K562 (cell line): ENCODE data around the gene ASMTL. TPM values are rescaled to one million over a fixed set of nuclear protein-coding genes. Genes with fewer than 3 reads are reported as not detected.

Experiments
- ADNP ChIP-seq: fragments of 200-800 bp; sonication (Bioruptor generic); IDR thresholded peaks from 2 replicates; pipeline ENCODE4 v1.6.1; 2016; ENCODE audit warnings: missing genetic modification characterization, missing compliant biosample characterization
- E2F3 ChIP-seq: fragments of 250-450 bp; sonication (Bioruptor Pico); IDR thresholded peaks from 2 replicates; pipeline ENCODE4 v1.4.0; 2020; ENCODE audit warnings: mild to moderate bottlenecking
- HDAC8 ChIP-seq: fragments of 450-650 bp; IDR thresholded peaks from 2 replicates; pipeline ENCODE4 v1.6.1; 2016; ENCODE audit warnings: mild to moderate bottlenecking, missing genetic modification characterization, moderate library complexity, missing compliant biosample characterization
- KHSRP ChIP-seq: fragments of 450-650 bp; IDR thresholded peaks from 2 replicates; pipeline ENCODE4 v1.6.1; 2017
- L3MBTL2 ChIP-seq: fragments of 450-650 bp; IDR thresholded peaks from 2 replicates; pipeline ENCODE4 v1.6.1; 2016; ENCODE audit warnings: mild to moderate bottlenecking, moderate library complexity
- MAZ ChIP-seq, 2 experiments: fragments of 450-650 bp in 1 of 2; sonication (generic) in 1 of 2; formaldehyde crosslinking; IDR thresholded peaks in 1 of 2; conservative IDR thresholded peaks in 1 of 2; 2 replicates each; pipeline versions ENCODE4 v1.4.0 to v1.5.0; 2020; ENCODE audit warnings: mild to moderate bottlenecking in 1 of 2, missing genetic modification reagents in 1 of 2
- NCOA2 ChIP-seq, 2 experiments: fragments of 450-650 bp; IDR thresholded peaks; 2 replicates each; pipeline ENCODE4 v1.6.1; 2018; ENCODE audit warnings: mild to moderate bottlenecking in 2 of 2, moderate library complexity in 1 of 2; ENCODE audit not compliant: partially characterized antibody in 2 of 2
- SMARCA5 ChIP-seq: fragments of 450-650 bp; IDR thresholded peaks from 2 replicates; pipeline ENCODE4 v1.6.1; 2016
- ZFPM2 ChIP-seq: fragments of 250-450 bp; sonication (Bioruptor Pico); IDR thresholded peaks from 2 replicates; pipeline ENCODE4 v1.5.1; 2022; ENCODE audit warnings: mild to moderate bottlenecking
- ZNF217 ChIP-seq: sonication (generic); formaldehyde crosslinking; IDR thresholded peaks from 2 replicates; pipeline ENCODE4 v1.8.0; 2022; ENCODE audit warnings: mild to moderate bottlenecking, missing genetic modification reagents
- polyA plus RNA-seq, 8 experiments: library from polyadenylated mRNA; depleted of rRNA in 4 of 8; stranded (reverse) in 5 of 8; unstranded in 3 of 8; fragments of >200 nt; fragmentation: Nextera tagmentation in 2 of 8; fragmentation: Illumina TruSeq in 1 of 8; extraction: Ambion mirVana in 2 of 8; extraction: Trizol in 1 of 8; gene quantifications; 2 replicates each; pipeline versions ENCODE4 v1.2.1 to v1.2.3, GENCODE V29; 2011 to 2014; ENCODE audit warnings: inconsistent platforms in 1 of 8, missing spikeins in 1 of 8
- total RNA-seq, 7 experiments: library from RNA; depleted of rRNA in 6 of 7; stranded (reverse); fragments of >200 nt in 6 of 7; fragmentation: Illumina TruSeq in 2 of 7; extraction: Trizol in 2 of 7; gene quantifications; 2 replicates each; pipeline versions ENCODE4 v1.2.1 to v1.2.3, GENCODE V29; 2011 to 2021; ENCODE audit warnings: low replicate concordance in 1 of 7
- TF ChIP-seq, protein P1 (sequence below): fragments of 250-450 bp; sonication (Bioruptor Pico); IDR thresholded peaks from 2 replicates; pipeline ENCODE4 v1.5.0; 2021; ENCODE audit warnings: mild to moderate bottlenecking, moderate library complexity
- TF ChIP-seq, protein P2 (sequence below): sonication (generic); formaldehyde crosslinking; IDR thresholded peaks from 2 replicates; pipeline ENCODE4 v1.8.0; 2022; ENCODE audit warnings: mild to moderate bottlenecking, missing genetic modification reagents
- TF ChIP-seq, protein P3 (sequence below): sonication (generic); formaldehyde crosslinking; IDR thresholded peaks from 2 replicates; pipeline ENCODE4 v1.8.1; 2023; ENCODE audit warnings: mild to moderate bottlenecking, missing genetic modification reagents
- TF ChIP-seq, protein P4 (sequence below), 3 experiments: IDR thresholded peaks in 2 of 3; conservative IDR thresholded peaks in 1 of 3; 2 replicates each; pipeline ENCODE4 v1.5.1; 2011 to 2012; ENCODE audit warnings: low read length in 3 of 3, mild to moderate bottlenecking in 3 of 3, control low read depth in 2 of 3, improper control_type of control experiment in 1 of 3, inconsistent platforms in 1 of 3, low read depth in 1 of 3, mixed read lengths in 1 of 3, moderate library complexity in 1 of 3; ENCODE audit not compliant: insufficient read depth in 2 of 3
- TF ChIP-seq, protein P5 (sequence below): fragments of 250-450 bp; sonication (Bioruptor Pico); IDR thresholded peaks from 2 replicates; pipeline ENCODE4 v1.5.0; 2020; ENCODE audit warnings: mild to moderate bottlenecking, borderline replicate concordance

The ASMTL gene
- total and polyA plus RNA-seq, 9 of the 15 experiments (the other 6 are each of a cell fraction or from before 2014, with no cell fraction given) = 0.56 to 20.6 (median 7.6) TPM

DNA sequence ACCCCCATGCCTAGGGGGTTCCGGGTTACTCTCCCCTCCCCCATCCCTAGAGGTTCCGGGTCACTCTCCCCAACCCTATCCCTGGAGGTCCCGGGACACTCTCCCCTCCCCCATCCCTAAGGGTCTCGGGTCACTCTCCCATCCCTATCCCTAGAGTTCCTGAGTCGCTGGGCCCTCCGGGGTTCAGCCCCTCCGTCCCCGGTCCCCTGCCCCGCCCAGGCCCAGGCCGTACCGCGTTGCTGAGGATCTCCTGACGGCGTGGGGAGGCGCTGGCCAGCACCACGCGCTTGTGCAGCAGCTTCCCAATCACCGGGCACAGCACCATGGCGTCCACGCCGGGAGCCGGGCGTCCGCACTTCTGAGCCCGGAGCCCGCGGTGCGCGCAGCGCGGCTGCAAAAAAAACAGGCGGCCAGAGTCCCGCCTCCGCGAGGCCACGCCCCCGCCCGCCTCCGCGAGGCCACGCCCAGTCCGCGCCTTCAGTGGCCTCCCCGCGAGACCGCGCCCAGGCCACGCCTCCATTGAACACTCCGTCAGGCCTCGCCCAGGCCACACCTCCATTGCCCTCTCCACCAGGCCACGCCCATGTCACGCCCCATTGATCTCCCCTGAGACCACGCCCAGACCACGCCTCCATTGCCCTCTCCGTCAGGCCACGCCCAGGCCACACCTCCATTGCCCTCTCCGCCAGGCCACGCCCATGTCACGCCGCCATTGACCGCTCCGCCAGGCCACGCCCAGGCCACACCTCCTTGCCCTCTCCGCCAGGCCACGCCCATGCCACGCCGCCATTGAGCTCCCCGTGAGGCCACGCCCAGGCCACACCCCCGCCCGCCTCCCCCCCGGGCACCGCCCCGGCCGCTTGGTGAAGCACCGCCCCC, at the start of gene ASMTL (continued):
- TF ChIP-seq, protein P1, sequence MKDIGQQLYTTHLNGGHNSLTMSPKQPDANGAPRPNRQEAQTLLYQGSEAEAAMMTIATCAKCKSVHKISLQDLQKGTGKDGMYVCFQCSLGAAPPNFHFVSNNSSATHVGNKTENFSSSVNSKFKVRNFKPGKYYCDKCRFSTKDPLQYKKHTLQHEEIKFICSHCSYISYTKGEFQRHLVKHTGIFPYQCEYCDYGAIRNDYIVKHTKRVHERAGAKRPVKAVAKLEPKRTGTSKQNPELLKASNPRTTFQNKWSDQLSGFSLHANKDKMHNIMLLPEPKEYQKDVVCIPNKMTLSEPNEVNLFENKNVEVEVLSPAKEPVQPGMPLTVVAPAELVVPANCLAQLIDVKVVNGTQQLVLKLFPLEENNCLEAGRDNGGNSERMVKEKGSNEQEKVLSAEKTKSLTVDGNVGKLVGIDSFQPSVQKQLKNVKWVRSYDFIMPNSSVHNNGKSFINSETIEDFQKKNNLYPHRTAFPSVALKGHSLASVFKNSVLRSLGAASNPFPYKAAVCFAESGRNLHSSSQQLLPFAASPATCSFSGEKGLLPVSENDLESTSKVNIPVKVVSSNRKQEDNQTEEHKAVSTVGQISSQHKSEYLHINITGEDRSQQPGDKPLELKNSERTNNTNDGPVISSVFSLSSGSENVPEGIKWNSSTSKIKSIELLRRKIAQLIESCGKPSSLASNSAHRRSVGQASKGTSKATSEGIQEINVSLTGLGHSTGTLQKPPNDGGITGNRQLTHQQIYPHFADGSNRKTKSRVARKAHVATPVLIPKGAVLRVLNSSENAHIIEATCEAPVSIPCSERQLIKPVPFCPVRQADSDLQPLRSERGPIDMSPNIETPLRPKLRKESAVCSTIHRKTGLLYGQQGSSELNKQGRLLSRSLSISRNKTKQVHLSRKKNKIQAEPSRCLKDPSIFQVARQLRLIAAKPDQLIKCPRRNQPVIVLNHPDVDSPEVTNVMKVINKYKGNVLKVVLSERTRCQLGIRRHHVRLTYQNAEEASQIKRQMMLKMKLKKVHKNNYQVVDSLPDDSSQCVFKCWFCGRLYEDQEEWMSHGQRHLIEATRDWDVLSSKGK (CRISPR knock-in tag) = no peak
- TF ChIP-seq MAZ (CRISPR knock-in tag; conservative IDR thresholded peaks at IDR 0.05 in 1 of 2, IDR thresholded peaks at IDR 0.05 in 1 of 2) (no peak), HDAC8 (no peak), L3MBTL2 (0 out of 2 replicates have a peak, but pooled peaks have one; percentile 11), NCOA2 (IDR thresholded peaks at IDR 0.05; ENCODE audit: partially characterized antibody in 2 of 2) (no peak), KHSRP (no peak), E2F3 (CRISPR knock-in tag) (no peak), SMARCA5 (no peak), ZNF217 (CRISPR knock-in tag) (no peak), ZFPM2 (CRISPR knock-in tag) (no peak), ADNP (tag) (no peak)
- TF ChIP-seq, protein P2, sequence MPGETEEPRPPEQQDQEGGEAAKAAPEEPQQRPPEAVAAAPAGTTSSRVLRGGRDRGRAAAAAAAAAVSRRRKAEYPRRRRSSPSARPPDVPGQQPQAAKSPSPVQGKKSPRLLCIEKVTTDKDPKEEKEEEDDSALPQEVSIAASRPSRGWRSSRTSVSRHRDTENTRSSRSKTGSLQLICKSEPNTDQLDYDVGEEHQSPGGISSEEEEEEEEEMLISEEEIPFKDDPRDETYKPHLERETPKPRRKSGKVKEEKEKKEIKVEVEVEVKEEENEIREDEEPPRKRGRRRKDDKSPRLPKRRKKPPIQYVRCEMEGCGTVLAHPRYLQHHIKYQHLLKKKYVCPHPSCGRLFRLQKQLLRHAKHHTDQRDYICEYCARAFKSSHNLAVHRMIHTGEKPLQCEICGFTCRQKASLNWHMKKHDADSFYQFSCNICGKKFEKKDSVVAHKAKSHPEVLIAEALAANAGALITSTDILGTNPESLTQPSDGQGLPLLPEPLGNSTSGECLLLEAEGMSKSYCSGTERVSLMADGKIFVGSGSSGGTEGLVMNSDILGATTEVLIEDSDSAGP (CRISPR knock-in tag) = no peak
- TF ChIP-seq, protein P3, sequence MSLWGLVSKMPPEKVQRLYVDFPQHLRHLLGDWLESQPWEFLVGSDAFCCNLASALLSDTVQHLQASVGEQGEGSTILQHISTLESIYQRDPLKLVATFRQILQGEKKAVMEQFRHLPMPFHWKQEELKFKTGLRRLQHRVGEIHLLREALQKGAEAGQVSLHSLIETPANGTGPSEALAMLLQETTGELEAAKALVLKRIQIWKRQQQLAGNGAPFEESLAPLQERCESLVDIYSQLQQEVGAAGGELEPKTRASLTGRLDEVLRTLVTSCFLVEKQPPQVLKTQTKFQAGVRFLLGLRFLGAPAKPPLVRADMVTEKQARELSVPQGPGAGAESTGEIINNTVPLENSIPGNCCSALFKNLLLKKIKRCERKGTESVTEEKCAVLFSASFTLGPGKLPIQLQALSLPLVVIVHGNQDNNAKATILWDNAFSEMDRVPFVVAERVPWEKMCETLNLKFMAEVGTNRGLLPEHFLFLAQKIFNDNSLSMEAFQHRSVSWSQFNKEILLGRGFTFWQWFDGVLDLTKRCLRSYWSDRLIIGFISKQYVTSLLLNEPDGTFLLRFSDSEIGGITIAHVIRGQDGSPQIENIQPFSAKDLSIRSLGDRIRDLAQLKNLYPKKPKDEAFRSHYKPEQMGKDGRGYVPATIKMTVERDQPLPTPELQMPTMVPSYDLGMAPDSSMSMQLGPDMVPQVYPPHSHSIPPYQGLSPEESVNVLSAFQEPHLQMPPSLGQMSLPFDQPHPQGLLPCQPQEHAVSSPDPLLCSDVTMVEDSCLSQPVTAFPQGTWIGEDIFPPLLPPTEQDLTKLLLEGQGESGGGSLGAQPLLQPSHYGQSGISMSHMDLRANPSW = no peak
- TF ChIP-seq, protein P4, sequence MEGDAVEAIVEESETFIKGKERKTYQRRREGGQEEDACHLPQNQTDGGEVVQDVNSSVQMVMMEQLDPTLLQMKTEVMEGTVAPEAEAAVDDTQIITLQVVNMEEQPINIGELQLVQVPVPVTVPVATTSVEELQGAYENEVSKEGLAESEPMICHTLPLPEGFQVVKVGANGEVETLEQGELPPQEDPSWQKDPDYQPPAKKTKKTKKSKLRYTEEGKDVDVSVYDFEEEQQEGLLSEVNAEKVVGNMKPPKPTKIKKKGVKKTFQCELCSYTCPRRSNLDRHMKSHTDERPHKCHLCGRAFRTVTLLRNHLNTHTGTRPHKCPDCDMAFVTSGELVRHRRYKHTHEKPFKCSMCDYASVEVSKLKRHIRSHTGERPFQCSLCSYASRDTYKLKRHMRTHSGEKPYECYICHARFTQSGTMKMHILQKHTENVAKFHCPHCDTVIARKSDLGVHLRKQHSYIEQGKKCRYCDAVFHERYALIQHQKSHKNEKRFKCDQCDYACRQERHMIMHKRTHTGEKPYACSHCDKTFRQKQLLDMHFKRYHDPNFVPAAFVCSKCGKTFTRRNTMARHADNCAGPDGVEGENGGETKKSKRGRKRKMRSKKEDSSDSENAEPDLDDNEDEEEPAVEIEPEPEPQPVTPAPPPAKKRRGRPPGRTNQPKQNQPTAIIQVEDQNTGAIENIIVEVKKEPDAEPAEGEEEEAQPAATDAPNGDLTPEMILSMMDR (IDR thresholded peaks at IDR 0.05 in 2 of 3, conservative IDR thresholded peaks at IDR 0.05 in 1 of 3; ENCODE audit: insufficient read depth in 2 of 3, low read depth in 1 of 3, low read length in 3 of 3) = no peak
- TF ChIP-seq, protein P5, sequence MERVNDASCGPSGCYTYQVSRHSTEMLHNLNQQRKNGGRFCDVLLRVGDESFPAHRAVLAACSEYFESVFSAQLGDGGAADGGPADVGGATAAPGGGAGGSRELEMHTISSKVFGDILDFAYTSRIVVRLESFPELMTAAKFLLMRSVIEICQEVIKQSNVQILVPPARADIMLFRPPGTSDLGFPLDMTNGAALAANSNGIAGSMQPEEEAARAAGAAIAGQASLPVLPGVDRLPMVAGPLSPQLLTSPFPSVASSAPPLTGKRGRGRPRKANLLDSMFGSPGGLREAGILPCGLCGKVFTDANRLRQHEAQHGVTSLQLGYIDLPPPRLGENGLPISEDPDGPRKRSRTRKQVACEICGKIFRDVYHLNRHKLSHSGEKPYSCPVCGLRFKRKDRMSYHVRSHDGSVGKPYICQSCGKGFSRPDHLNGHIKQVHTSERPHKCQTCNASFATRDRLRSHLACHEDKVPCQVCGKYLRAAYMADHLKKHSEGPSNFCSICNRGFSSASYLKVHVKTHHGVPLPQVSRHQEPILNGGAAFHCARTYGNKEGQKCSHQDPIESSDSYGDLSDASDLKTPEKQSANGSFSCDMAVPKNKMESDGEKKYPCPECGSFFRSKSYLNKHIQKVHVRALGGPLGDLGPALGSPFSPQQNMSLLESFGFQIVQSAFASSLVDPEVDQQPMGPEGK (CRISPR knock-in tag) = no peak
